OCI-LY1 (cell line): ENCODE measurements around the gene FANCG.
A peak's percentile ranks its signal among the peaks of the same experiment; 100 is the strongest.

Experiments used
- H2AFZ ChIP-seq: fragments of 200-600 bp; sonication (generic), shearing (Covaris generic); 2 replicates; pipeline ENCODE4 v1.6.0; 2014; ENCODE audit warnings: antibody characterized with exemption, mild to moderate bottlenecking, low read length
- H3F3A ChIP-seq: fragments of 200-600 bp; sonication (generic), shearing (Covaris generic); 2 replicates; pipeline ENCODE4 v1.6.0; 2014; ENCODE audit warnings: mild to moderate bottlenecking, antibody characterized with exemption, low read length, moderate library complexity; ENCODE audit not compliant: insufficient read depth
- H3K27ac ChIP-seq: fragments of 200-600 bp; sonication (generic); 2 replicates; pipeline ENCODE4 v1.5.1; 2014; ENCODE audit warnings: low read length, mixed run types, mild to moderate bottlenecking, low read depth; ENCODE audit not compliant: poor library complexity, severe bottlenecking
- H3K27me3 ChIP-seq: fragments of 200-600 bp; sonication (generic); 2 replicates; pipeline ENCODE4 v1.6.0; 2014; ENCODE audit warnings: antibody characterized with exemption, mild to moderate bottlenecking, low read length, moderate library complexity; ENCODE audit not compliant: insufficient read depth
- H3K36me3 ChIP-seq: fragments of 200-600 bp; sonication (generic); 2 replicates; pipeline ENCODE4 v1.6.1; 2014; ENCODE audit warnings: mild to moderate bottlenecking, antibody characterized with exemption, low read length, moderate library complexity, mixed read lengths; ENCODE audit not compliant: insufficient read depth
- H3K4me1 ChIP-seq: fragments of 200-600 bp; sonication (generic); 2 replicates; pipeline ENCODE4 v1.5.1; 2014; ENCODE audit warnings: mild to moderate bottlenecking, low read length, moderate library complexity; ENCODE audit not compliant: insufficient read depth, severe bottlenecking
- H3K4me2 ChIP-seq: fragments of 200-600 bp; sonication (generic), shearing (Covaris generic); 2 replicates; pipeline ENCODE4 v1.6.1; 2014; ENCODE audit warnings: low read length
- H3K4me3 ChIP-seq: fragments of 200-600 bp; sonication (generic); 2 replicates; pipeline ENCODE4 v1.5.1; 2014; ENCODE audit warnings: low read length, low read depth, mild to moderate bottlenecking, mixed read lengths; ENCODE audit not compliant: poor library complexity, severe bottlenecking
- H3K79me2 ChIP-seq: fragments of 200-600 bp; shearing (Covaris generic); 2 replicates; pipeline ENCODE4 v1.6.1; 2016; ENCODE audit warnings: mixed run types, low read length, mixed read lengths; ENCODE audit not compliant: insufficient read depth
- H3K9ac ChIP-seq: fragments of 200-600 bp; sonication (generic), shearing (Covaris generic); 2 replicates; pipeline ENCODE4 v1.6.1; 2014; ENCODE audit warnings: mild to moderate bottlenecking, low read length, mixed read lengths
- H3K9me2 ChIP-seq: fragments of 200-600 bp; sonication (generic), shearing (Covaris generic); 2 replicates; pipeline ENCODE4 v1.6.1; 2014; ENCODE audit warnings: low read depth, mild to moderate bottlenecking, low read length, mixed read lengths
- H3K9me3 ChIP-seq: fragments of 200-600 bp; shearing (Covaris generic); 2 replicates; pipeline ENCODE4 v1.6.1; 2014; ENCODE audit warnings: low read length, mixed read lengths
- H4K20me1 ChIP-seq: fragments of 200-600 bp; sonication (generic), shearing (Covaris generic); 2 replicates; pipeline ENCODE4 v1.6.0; 2016; ENCODE audit warnings: mild to moderate bottlenecking, low read length; ENCODE audit not compliant: insufficient read depth
- EZH2 ChIP-seq: fragments of 200-600 bp; sonication (generic), shearing (Covaris generic); IDR thresholded peaks from 2 replicates; pipeline ENCODE4 v1.8.0; 2017; ENCODE audit warnings: borderline replicate concordance, mixed run types, mild to moderate bottlenecking, antibody characterized with exemption, low read length, moderate library complexity, mixed read lengths
- TF ChIP-seq, protein P1 (sequence below): fragments of 200-600 bp; sonication (generic), shearing (Covaris generic); IDR thresholded peaks from 2 replicates; pipeline ENCODE4 v1.5.1; 2017; ENCODE audit warnings: mild to moderate bottlenecking, antibody characterized with exemption, low read length, moderate library complexity, mixed read lengths

Gene FANCG

DNA sequence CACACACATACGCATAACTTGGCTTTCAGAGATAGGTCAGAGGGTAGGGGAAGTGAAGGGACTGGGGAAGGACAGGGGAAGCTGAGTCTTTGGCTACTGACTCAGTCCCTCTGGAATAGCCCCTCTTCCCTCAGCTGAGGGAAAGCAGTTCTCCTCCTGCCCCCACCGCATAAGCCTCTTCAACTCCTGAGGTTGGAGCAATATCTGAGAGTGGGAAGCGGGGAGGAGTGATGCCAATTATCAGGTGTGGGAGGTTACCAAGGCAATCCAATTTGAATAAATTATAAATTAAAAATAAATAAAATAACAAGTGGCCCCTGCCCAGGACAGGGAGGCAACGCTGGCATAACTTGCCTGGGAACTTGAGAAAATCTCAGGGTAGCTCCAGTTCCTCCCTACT lies 24.8 kb upstream of the FANCG start:
- Histone ChIP-seq H2AFZ (no peak overlapping the region), H3K9me2 (no peaks in the 10 kb centered on the region), H3K79me2 (peaks cover 8% of the 10 kb centered on the region), H3K36me3 (peaks cover 21% of the 10 kb centered on the region), H3K4me1 (peaks cover 19% of the 10 kb centered on the region), H3K4me2 (no peak overlapping the region), H3K9ac (no peak overlapping the region), H3K4me3 (no peak overlapping the region), H3F3A (no peaks in the 10 kb centered on the region), H3K27ac (no peak overlapping the region), H3K27me3 (no peaks in the 10 kb centered on the region), H3K9me3 (no peaks in the 10 kb centered on the region), H4K20me1 (no peaks in the 10 kb centered on the region)
- TF ChIP-seq EZH2 = no peak
- TF ChIP-seq, protein P1, sequence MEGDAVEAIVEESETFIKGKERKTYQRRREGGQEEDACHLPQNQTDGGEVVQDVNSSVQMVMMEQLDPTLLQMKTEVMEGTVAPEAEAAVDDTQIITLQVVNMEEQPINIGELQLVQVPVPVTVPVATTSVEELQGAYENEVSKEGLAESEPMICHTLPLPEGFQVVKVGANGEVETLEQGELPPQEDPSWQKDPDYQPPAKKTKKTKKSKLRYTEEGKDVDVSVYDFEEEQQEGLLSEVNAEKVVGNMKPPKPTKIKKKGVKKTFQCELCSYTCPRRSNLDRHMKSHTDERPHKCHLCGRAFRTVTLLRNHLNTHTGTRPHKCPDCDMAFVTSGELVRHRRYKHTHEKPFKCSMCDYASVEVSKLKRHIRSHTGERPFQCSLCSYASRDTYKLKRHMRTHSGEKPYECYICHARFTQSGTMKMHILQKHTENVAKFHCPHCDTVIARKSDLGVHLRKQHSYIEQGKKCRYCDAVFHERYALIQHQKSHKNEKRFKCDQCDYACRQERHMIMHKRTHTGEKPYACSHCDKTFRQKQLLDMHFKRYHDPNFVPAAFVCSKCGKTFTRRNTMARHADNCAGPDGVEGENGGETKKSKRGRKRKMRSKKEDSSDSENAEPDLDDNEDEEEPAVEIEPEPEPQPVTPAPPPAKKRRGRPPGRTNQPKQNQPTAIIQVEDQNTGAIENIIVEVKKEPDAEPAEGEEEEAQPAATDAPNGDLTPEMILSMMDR = no peak

DNA sequence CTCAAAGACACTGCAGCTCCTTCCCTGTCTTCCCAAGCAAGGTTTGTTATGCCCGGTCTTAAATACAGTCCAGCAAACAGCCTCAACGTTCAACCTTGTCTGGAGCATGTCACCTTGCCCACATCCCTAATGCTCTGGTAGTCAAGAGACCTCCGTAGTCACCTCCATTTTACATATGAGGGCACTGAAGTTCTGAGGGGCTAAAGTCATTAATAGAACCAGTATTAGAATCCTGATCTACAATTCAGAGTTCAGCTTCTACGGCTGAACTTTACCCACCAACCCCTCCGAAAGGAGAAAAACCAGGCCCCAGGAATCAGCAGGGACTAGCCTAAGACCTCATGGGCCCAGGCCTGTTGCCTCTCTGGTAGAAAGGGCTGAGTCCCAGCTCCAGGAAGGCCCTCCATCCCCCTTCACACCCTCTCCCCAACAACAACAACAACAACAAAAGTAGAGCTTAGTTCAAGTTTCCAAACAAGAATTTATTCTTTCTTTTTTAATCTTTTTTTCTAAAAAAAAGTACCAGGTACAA lies 24.0 kb upstream of the FANCG start:
- no peak overlapping the region for H2AFZ ChIP-seq
- TF ChIP-seq, protein P1 = no peak
- no peak for TF ChIP-seq EZH2

DNA sequence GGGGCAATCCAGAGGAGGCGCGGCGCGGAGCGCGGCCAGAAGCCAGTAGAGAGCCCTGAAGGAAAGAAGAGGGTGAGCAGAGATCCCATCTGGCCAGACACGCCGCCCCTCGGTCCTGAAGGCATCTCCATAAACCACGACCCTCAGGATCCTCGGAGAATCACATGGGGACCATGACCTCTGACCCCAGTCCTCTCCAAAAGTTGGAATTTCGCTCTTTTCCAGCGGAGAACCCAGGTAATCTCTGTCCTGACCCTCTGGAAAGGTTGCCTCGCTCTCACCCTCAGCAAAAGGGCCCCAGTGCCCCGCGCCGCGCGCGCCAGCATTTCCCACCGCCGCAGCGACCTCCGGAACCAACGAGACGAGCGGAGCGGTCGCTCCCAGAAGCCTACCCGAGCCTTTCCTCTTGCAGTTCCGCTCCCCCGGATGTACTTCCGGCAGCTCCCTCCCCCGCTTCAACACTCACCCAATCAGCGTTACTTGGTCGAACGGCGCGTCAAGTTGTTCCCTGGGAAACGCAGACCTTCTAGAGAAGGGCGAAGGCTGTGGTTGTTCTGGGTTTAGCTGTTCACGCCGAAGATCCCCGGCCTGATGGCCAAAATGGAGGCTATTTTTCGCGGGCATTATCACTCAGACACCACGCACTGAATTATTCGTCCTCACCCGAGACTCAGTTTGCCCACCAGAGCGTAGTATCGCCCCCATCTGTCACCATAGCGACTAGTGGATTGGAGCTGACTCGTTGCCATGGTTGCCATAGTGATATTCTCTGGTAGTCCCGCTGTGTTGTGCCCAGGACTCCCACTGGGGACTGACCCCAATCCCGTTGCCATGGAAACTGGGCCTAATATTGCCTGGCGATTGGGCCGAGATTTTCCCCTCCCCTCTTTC lies 23.3 kb upstream of the FANCG start, which contains the start of gene STOML2:
TSS of gene STOML2 (minus strand) at position 363 of the 891 bp plus-strand sequence. CDS start at position 326, 37 bp downstream.
- no peaks in the 10 kb centered on the region for H3K9me2 ChIP-seq
- H4K20me1 ChIP-seq = no peaks in the 10 kb centered on the region
- H3K27me3 ChIP-seq = no peaks in the 10 kb centered on the region
- H2AFZ ChIP-seq = no peak within 1 kb of the TSS
- H3K9me3 ChIP-seq = no peaks in the 10 kb centered on the region
- H3K27ac ChIP-seq = peak within 1 kb of the TSS; percentile 60
- H3K36me3 ChIP-seq = peaks cover 26% of the 10 kb centered on the region
- peak within 1 kb of the TSS; percentile 98 for H3K4me3 ChIP-seq
- peaks cover 19% of the 10 kb centered on the region for H3K4me1 ChIP-seq
- H3K79me2 ChIP-seq = peaks cover 8% of the 10 kb centered on the region
- peak within 1 kb of the TSS; percentile 99 for H3K9ac ChIP-seq
- TF ChIP-seq, protein P1 = no peak
- TF ChIP-seq EZH2 = no peak
- H3K4me2 ChIP-seq = peak within 1 kb of the TSS; percentile 98
- H3F3A ChIP-seq = no peaks in the 10 kb centered on the region

More for the DNA sequence above, 24.0 kb upstream of the FANCG start:
- Histone ChIP-seq H3K9ac (peak overlapping the region; percentile 99), H3K27ac (peak overlapping the region; percentile 10), H3K9me3 (no peaks in the 10 kb centered on the region), H3K4me1 (peaks cover 19% of the 10 kb centered on the region), H3K4me2 (peak overlapping the region; percentile 98), H3K9me2 (no peaks in the 10 kb centered on the region), H3K36me3 (peaks cover 26% of the 10 kb centered on the region), H3K4me3 (peak overlapping the region; percentile 98), H3F3A (no peaks in the 10 kb centered on the region), H3K79me2 (peaks cover 8% of the 10 kb centered on the region), H3K27me3 (no peaks in the 10 kb centered on the region), H4K20me1 (no peaks in the 10 kb centered on the region)
